Measurements from ENCODE around the gene SLC51B. TPM values are rescaled to one million over a fixed set of nuclear protein-coding genes. Genes with fewer than 3 reads are reported as not detected.
"Not testable (repeated sequence)": the region's sequence is repeated elsewhere in the genome, so short reads cannot be mapped to it uniquely, and the experiment has no call there.

The SLC51B gene
- total RNA-seq, 4 donors from 2014 or later: not detected

DNA sequence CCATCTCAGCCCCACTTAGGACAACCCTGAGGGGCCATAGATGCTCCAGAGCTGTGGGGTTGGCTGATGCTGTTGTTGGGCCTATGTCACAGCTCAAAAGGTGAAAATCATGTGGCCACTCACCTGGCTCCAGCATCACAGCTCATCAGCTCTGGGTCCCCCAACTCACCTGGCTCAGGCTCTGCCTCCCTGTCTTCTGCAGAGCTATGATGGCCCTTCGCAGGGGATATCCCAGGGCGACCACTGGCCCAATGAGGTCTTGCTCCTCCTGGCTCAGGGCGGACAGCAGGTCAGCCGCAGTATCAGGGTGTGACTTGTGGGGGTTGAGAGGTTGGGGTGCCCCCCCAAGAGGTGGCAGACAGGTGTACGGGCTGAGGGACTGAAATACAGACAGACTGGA lies 54.1 kb downstream of the SLC51B start:
- Histone ChIP-seq H3K27me3 (no peaks in the 10 kb centered on the region), H3K9me3 (no peaks in the 10 kb centered on the region), H3K27ac (no peak overlapping the region), H3K4me3 (no peak overlapping the region), H3K36me3 (peaks cover 0 to 51% of the 10 kb centered on the region in 2 donors), H3K4me1 (peaks cover 0 to 6% of the 10 kb centered on the region in 2 donors)
- DNase-seq (no peak), ATAC-seq (no peak)
- intact Hi-C loops (cut with DNase I; ENCODE audit: low total_unique reads) (no loop called here), in situ Hi-C loops (cut with MboI; ENCODE audit: low sequenced_read_pairs in 4 of 4) (loop anchor here in 1 of 4 donors (10.0 kb wide), 1 partner anchor 65 kb away; no protein-coding TSS in a partner anchor)
- no peak for TF ChIP-seq POLR2A (IDR thresholded peaks at IDR 0.05)
- TF ChIP-seq, protein P1, sequence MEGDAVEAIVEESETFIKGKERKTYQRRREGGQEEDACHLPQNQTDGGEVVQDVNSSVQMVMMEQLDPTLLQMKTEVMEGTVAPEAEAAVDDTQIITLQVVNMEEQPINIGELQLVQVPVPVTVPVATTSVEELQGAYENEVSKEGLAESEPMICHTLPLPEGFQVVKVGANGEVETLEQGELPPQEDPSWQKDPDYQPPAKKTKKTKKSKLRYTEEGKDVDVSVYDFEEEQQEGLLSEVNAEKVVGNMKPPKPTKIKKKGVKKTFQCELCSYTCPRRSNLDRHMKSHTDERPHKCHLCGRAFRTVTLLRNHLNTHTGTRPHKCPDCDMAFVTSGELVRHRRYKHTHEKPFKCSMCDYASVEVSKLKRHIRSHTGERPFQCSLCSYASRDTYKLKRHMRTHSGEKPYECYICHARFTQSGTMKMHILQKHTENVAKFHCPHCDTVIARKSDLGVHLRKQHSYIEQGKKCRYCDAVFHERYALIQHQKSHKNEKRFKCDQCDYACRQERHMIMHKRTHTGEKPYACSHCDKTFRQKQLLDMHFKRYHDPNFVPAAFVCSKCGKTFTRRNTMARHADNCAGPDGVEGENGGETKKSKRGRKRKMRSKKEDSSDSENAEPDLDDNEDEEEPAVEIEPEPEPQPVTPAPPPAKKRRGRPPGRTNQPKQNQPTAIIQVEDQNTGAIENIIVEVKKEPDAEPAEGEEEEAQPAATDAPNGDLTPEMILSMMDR (IDR thresholded peaks at IDR 0.05 in 4 of 5, conservative IDR thresholded peaks at IDR 0.05 in 1 of 5): no peak

- H3K4me1 ChIP-seq; H3K9me3 ChIP-seq; DNase-seq; intact Hi-C loops (cut with DNase I; ENCODE audit: low total_unique reads); H3K27me3 ChIP-seq; H3K4me3 ChIP-seq; H3K27ac ChIP-seq; ATAC-seq: not testable (repeated sequence)
- H3K36me3 ChIP-seq: peaks cover 0 to 55% of the 10 kb centered on the region in 2 donors
- in situ Hi-C loops (cut with MboI; ENCODE audit: low sequenced_read_pairs in 4 of 4): loop anchor here in 1 of 4 donors (10.0 kb wide), 1 partner anchor 65 kb away; no protein-coding TSS in a partner anchor
These were observed 54.6 kb downstream of the SLC51B start for GRCh38 chr15:65099801-65100200.

- Histone ChIP-seq H3K9me3 (no peaks in the 10 kb centered on the region), H3K27ac (no peak overlapping the region), H3K4me1 (peaks cover 0 to 6% of the 10 kb centered on the region in 2 donors), H3K36me3 (peaks cover 0 to 61% of the 10 kb centered on the region in 2 donors), H3K4me3 (no peak overlapping the region), H3K27me3 (no peaks in the 10 kb centered on the region)
- ATAC-seq (no peak), DNase-seq (no peak)
- in situ Hi-C loops (cut with MboI; ENCODE audit: low sequenced_read_pairs in 4 of 4) (no loop called here), intact Hi-C loops (cut with DNase I; ENCODE audit: low total_unique reads) (no loop called here)
- TF ChIP-seq, protein P1 (IDR thresholded peaks at IDR 0.05 in 4 of 5, conservative IDR thresholded peaks at IDR 0.05 in 1 of 5): no peak
- no peak for TF ChIP-seq POLR2A (IDR thresholded peaks at IDR 0.05)
These were observed 55.3 kb downstream of the SLC51B start for GRCh38 chr15:65100442-65100841.

DNA sequence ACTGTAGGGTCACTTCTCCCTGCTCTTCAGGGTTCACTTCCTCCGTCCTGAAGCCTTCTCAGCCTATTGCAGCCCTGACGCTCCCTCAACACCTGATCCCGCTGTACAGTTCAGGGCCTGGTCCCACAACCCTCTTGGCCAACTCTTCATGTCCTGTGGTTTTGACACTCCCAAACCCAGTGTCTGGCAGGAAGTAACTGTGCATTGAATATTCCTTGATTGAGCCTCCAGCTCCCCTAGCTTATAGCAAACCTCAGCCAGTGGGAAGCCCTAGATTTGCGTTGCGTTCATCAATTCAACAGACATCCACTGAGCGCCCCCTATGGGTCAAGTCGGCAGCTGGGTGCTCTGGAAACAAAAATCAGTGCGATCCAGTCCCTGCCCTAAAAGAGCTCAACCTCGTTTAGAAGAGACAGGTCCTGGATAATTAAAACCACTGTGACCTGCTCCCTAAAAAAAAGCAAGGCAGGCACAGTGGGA lies 56.3 kb downstream of the SLC51B start:
- peaks cover 0 to 3% of the 10 kb centered on the region in 2 donors for H3K4me1 ChIP-seq
- no peak overlapping the region for H3K27ac ChIP-seq
- no peak overlapping the region for H3K4me3 ChIP-seq
- H3K9me3 ChIP-seq: no peaks in the 10 kb centered on the region
- intact Hi-C loops (cut with DNase I; ENCODE audit: low total_unique reads): loop anchor here (1.0 kb wide), 1 partner anchor 47 kb away; no protein-coding TSS in a partner anchor
- no peaks in the 10 kb centered on the region for H3K27me3 ChIP-seq
- peak in 1 of 2 donors; percentile 69 for ATAC-seq
- TF ChIP-seq, protein P1 (IDR thresholded peaks at IDR 0.05 in 4 of 5, conservative IDR thresholded peaks at IDR 0.05 in 1 of 5): peak; percentile 50 to 76 (median 63)
- TF ChIP-seq POLR2A (IDR thresholded peaks at IDR 0.05): no peak
- peaks cover 0 to 68% of the 10 kb centered on the region in 2 donors for H3K36me3 ChIP-seq
- DNase-seq: peak in 1 of 2 donors; percentile 42
- in situ Hi-C loops (cut with MboI; ENCODE audit: low sequenced_read_pairs in 4 of 4): no loop called here

DNA sequence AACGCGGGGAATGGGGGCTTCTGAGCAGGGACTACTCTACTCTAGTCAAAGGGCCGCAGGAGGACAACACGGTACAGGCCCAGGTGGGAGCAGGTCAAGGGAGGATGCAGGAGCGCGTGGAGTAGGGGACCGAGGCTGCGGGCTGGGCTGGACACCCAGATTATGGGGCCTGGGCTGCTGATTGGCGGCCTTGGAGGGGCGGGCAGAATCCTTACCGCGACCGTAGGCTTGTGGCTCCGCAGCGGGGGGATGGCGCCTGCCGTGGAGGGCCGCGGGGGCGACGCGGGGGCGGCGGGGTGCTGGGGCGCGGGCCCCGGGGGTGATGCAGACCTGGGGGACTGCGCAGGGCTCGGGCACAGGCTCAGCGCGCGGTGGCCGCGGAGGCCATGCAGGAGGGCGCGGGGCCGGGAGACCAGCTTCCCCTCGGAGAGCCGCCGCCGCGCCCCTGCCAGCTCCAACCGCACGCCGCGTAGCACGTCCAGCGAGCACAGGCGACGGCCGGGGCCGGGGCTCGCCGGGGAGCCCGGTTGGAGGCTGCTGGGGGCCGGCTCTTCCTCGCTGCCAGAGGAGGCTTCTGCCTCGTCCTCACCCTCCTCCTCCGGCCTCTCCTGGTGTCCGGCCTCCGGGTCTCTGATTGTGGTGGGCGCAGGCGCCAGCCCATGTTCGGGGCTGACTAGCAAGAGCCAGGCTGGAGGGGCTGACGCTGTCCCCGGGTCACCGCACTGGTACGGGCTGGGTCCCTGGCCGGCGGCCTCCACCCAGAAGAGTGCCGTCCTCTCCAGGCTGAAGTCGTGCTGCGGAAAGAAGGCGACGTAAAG lies 56.9 kb downstream of the SLC51B start:
- Histone ChIP-seq H3K27me3 (no peaks in the 10 kb centered on the region), H3K27ac (no peak overlapping the region), H3K4me1 (no peaks in the 10 kb centered on the region), H3K9me3 (no peaks in the 10 kb centered on the region), H3K4me3 (no peak overlapping the region), H3K36me3 (peaks cover 0 to 68% of the 10 kb centered on the region in 2 donors)
- ATAC-seq (no peak), DNase-seq (no peak)
- TF ChIP-seq, protein P1 (IDR thresholded peaks at IDR 0.05 in 4 of 5, conservative IDR thresholded peaks at IDR 0.05 in 1 of 5): peak in 1 of 5 experiments; percentile 17
- no peak for TF ChIP-seq POLR2A (IDR thresholded peaks at IDR 0.05)
- in situ Hi-C loops (cut with MboI; ENCODE audit: low sequenced_read_pairs in 4 of 4): no loop called here
- intact Hi-C loops (cut with DNase I; ENCODE audit: low total_unique reads): loop anchor here (1.0 kb wide), 1 partner anchor 48 kb away; no protein-coding TSS in a partner anchor
